ENCODE results near the gene CLRN2. TPM values are rescaled to one million over a fixed set of nuclear protein-coding genes. Genes with fewer than 3 reads are reported as not detected.
"Not testable (repeated sequence)": the region's sequence is repeated elsewhere in the genome, so short reads cannot be mapped to it uniquely, and the experiment has no call there.

The CLRN2 gene
- total RNA-seq, 1 experiment from 2014 or later = not detected

DNA sequence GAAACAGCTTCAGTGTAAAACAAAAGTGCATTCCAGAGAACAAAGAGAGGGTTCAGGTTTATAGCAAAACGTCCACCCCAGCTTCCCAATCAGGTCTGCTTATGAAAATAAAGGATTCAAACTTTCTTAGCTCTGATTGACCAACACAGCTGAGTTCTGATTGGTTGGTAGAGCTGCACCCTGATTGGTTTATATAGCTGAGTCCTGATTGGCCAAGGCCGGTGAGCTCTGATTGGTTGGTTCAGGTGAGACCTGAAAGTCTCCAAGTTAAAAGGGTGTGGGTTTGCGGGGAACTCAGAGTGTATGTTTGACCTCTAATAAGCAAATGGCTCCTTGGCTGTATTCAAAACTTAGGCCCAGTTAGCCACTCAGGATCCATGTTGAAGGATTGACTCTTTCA lies 20.9 kb downstream of the CLRN2 start:
- Histone ChIP-seq H3K4me2 (ENCODE audit: insufficient read depth, insufficient read length, low read length) (no peak overlapping the region), H2AK5ac (ENCODE audit: insufficient read length, low read length) (no peak overlapping the region), H4K20me1 (ENCODE audit: control insufficient read depth, insufficient read depth, insufficient read length) (no peaks in the 10 kb centered on the region), H3K56ac (ENCODE audit: insufficient read length, low read depth, low read length) (no peak overlapping the region), H3K9me3 (ENCODE audit: control insufficient read depth, low read depth, low read length) (no peaks in the 10 kb centered on the region), H4K5ac (ENCODE audit: insufficient read length, low read depth, low read length) (no peak overlapping the region), H2BK20ac (ENCODE audit: low read depth, low read length, poor library complexity, severe bottlenecking) (no peak overlapping the region), H3K79me2 (ENCODE audit: insufficient read depth, low read length) (no peaks in the 10 kb centered on the region), H2BK120ac (ENCODE audit: low read depth, low read length, poor library complexity, severe bottlenecking) (no peak overlapping the region), H3T11ph (ENCODE audit: low read length) (no peak overlapping the region), H3K14ac (ENCODE audit: insufficient read depth, low read length) (no peak overlapping the region), H3K4ac (ENCODE audit: low read depth, low read length) (no peak overlapping the region), H3K23me2 (ENCODE audit: insufficient read length, low read depth, low read length, poor library complexity, severe bottlenecking) (no peaks in the 10 kb centered on the region), H3K18ac (ENCODE audit: insufficient read length, low read depth, low read length) (no peak overlapping the region), H3K9ac (ENCODE audit: extremely low read depth, insufficient read length, low read length) (no peak overlapping the region), H3K4me1 (ENCODE audit: insufficient read depth, low read length) (no peaks in the 10 kb centered on the region), H3K27ac (ENCODE audit: insufficient read length, low read depth, low read length) (no peak overlapping the region), H2BK15ac (ENCODE audit: low read depth, low read length) (no peak overlapping the region), H3K27me3 (ENCODE audit: insufficient read depth, low read length) (no peaks in the 10 kb centered on the region), H3K79me1 (ENCODE audit: insufficient read depth, low read depth, low read length, poor library complexity, severe bottlenecking) (no peaks in the 10 kb centered on the region), H3K23ac (ENCODE audit: insufficient read length, low read depth, low read length) (no peak overlapping the region), H2BK12ac (ENCODE audit: insufficient read length, low read depth, low read length) (no peak overlapping the region), H2AFZ (ENCODE audit: low read length) (no peak overlapping the region), H4K91ac (ENCODE audit: insufficient read length, low read depth, low read length) (no peak overlapping the region), H2BK5ac (ENCODE audit: insufficient read length, low read length) (no peak overlapping the region), H4K8ac (replicated peaks; ENCODE audit: insufficient read length, low read depth, low read length) (no peak overlapping the region)
- DNase-seq = no peak
- Mint-ChIP-seq H3K27ac (no peak overlapping the region), H3K4me3 (no peak overlapping the region), H3K36me3 (ENCODE audit: insufficient read depth in 1 of 3, low read depth in 3 of 3) (no peaks in the 10 kb centered on the region), H3K27me3 (ENCODE audit: low read depth) (peaks cover 15% of the 10 kb centered on the region), H3K9me3 (no peaks in the 10 kb centered on the region), H3K4me1 (no peaks in the 10 kb centered on the region)
- TF ChIP-seq, protein P1, sequence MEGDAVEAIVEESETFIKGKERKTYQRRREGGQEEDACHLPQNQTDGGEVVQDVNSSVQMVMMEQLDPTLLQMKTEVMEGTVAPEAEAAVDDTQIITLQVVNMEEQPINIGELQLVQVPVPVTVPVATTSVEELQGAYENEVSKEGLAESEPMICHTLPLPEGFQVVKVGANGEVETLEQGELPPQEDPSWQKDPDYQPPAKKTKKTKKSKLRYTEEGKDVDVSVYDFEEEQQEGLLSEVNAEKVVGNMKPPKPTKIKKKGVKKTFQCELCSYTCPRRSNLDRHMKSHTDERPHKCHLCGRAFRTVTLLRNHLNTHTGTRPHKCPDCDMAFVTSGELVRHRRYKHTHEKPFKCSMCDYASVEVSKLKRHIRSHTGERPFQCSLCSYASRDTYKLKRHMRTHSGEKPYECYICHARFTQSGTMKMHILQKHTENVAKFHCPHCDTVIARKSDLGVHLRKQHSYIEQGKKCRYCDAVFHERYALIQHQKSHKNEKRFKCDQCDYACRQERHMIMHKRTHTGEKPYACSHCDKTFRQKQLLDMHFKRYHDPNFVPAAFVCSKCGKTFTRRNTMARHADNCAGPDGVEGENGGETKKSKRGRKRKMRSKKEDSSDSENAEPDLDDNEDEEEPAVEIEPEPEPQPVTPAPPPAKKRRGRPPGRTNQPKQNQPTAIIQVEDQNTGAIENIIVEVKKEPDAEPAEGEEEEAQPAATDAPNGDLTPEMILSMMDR (conservative IDR thresholded peaks at IDR 0.05) = no peak
- WGBS (ENCODE audit: extremely low coverage, insufficient read length, low lambda C conversion rate) = no CpG with 5 or more reads among the region's 3 CpGs

DNA sequence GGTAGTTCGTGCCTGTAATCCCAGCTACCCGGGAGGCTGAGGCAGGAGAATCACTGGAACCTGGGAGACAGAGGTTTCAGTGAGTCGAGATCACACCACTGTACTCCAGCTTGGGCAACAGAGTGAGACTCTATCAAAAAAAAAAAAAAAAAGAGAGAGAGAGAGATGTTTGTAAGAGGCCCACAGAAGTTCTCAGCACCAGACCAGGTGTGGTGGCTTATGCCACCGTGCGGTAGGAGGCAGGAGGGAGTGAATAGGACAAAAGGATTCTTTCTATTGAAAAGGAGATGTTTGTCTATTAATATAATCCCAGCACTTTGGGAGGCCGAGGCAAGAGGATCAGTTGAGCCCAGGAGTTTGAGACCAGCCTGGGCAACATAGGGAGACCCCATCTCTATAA lies 22.1 kb downstream of the CLRN2 start:
- not testable (repeated sequence) for H2AK5ac ChIP-seq (ENCODE audit: insufficient read length, low read length); H4K8ac ChIP-seq (replicated peaks; ENCODE audit: insufficient read length, low read depth, low read length); H4K5ac ChIP-seq (ENCODE audit: insufficient read length, low read depth, low read length); H3K4me3 Mint-ChIP-seq; H3K18ac ChIP-seq (ENCODE audit: insufficient read length, low read depth, low read length); H3K4me1 ChIP-seq (ENCODE audit: insufficient read depth, low read length); H2BK12ac ChIP-seq (ENCODE audit: insufficient read length, low read depth, low read length); DNase-seq; H3K56ac ChIP-seq (ENCODE audit: insufficient read length, low read depth, low read length); H3K9me3 Mint-ChIP-seq; H2BK15ac ChIP-seq (ENCODE audit: low read depth, low read length); H2BK20ac ChIP-seq (ENCODE audit: low read depth, low read length, poor library complexity, severe bottlenecking); H3K23me2 ChIP-seq (ENCODE audit: insufficient read length, low read depth, low read length, poor library complexity, severe bottlenecking); H3K4me1 Mint-ChIP-seq; H4K20me1 ChIP-seq (ENCODE audit: control insufficient read depth, insufficient read depth, insufficient read length); H3K23ac ChIP-seq (ENCODE audit: insufficient read length, low read depth, low read length); H3K79me1 ChIP-seq (ENCODE audit: insufficient read depth, low read depth, low read length, poor library complexity, severe bottlenecking); H2BK5ac ChIP-seq (ENCODE audit: insufficient read length, low read length); H3T11ph ChIP-seq (ENCODE audit: low read length); H3K36me3 Mint-ChIP-seq (ENCODE audit: insufficient read depth in 1 of 3, low read depth in 3 of 3); H3K27me3 ChIP-seq (ENCODE audit: insufficient read depth, low read length); H3K14ac ChIP-seq (ENCODE audit: insufficient read depth, low read length); H3K9me3 ChIP-seq (ENCODE audit: control insufficient read depth, low read depth, low read length); H2AFZ ChIP-seq (ENCODE audit: low read length); H3K4me2 ChIP-seq (ENCODE audit: insufficient read depth, insufficient read length, low read length); H4K91ac ChIP-seq (ENCODE audit: insufficient read length, low read depth, low read length); H3K9ac ChIP-seq (ENCODE audit: extremely low read depth, insufficient read length, low read length); H3K79me2 ChIP-seq (ENCODE audit: insufficient read depth, low read length); H3K27ac ChIP-seq (ENCODE audit: insufficient read length, low read depth, low read length); H3K4ac ChIP-seq (ENCODE audit: low read depth, low read length); H3K27ac Mint-ChIP-seq; H2BK120ac ChIP-seq (ENCODE audit: low read depth, low read length, poor library complexity, severe bottlenecking)
- H3K27me3 Mint-ChIP-seq (ENCODE audit: low read depth) = peaks cover 12% of the 10 kb centered on the region
- WGBS (ENCODE audit: extremely low coverage, insufficient read length, low lambda C conversion rate) = no CpG with 5 or more reads among the region's 6 CpGs

All from H9 (cell line).